Vagina (tissue), 2 donors: ENCODE measurements around the gene CTXN3.

ENCODE experiments used
- POLR2A ChIP-seq, 2 donors: fragments of 450-650 bp; IDR thresholded peaks; one replicate each; pipeline ENCODE4 v1.6.1; 2017; ENCODE audit warnings: antibody characterized with exemption in 2 of 2, mild to moderate bottlenecking in 2 of 2, moderate library complexity in 2 of 2
- TF ChIP-seq, protein P1 (sequence below), 3 experiments: fragments of 450-650 bp in 2 of 3; fragments of 200-600 bp in 1 of 3; sonication (generic) in 1 of 3; IDR thresholded peaks; one replicate each; pipeline ENCODE4 v1.5.1; 2017 to 2019; ENCODE audit warnings: antibody characterized with exemption in 3 of 3, mild to moderate bottlenecking in 2 of 3, moderate library complexity in 2 of 3

DNA sequence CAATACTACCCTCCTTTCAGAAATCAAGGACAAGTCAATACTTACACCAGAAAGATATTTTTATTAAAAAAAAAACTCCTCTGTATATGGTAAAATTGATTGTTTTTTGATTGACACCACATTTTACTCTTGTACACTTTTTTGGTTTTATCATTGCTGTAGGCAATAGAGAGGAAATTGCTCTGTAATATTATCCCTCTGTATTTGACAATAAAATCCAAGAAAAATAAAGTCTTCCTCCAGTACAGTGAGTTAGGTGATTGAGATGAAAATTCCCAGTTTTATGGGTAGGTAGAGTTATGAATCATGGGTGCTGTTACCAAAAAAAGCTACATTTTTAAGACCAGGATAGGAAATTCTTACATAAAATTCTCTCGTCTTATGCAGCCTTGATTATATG is 31.7 kb downstream of the CTXN3 start:
- no peak for TF ChIP-seq POLR2A (IDR thresholded peaks at IDR 0.05)
- TF ChIP-seq, protein P1, sequence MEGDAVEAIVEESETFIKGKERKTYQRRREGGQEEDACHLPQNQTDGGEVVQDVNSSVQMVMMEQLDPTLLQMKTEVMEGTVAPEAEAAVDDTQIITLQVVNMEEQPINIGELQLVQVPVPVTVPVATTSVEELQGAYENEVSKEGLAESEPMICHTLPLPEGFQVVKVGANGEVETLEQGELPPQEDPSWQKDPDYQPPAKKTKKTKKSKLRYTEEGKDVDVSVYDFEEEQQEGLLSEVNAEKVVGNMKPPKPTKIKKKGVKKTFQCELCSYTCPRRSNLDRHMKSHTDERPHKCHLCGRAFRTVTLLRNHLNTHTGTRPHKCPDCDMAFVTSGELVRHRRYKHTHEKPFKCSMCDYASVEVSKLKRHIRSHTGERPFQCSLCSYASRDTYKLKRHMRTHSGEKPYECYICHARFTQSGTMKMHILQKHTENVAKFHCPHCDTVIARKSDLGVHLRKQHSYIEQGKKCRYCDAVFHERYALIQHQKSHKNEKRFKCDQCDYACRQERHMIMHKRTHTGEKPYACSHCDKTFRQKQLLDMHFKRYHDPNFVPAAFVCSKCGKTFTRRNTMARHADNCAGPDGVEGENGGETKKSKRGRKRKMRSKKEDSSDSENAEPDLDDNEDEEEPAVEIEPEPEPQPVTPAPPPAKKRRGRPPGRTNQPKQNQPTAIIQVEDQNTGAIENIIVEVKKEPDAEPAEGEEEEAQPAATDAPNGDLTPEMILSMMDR (IDR thresholded peaks at IDR 0.05): no peak
